K562 (cell line): ENCODE measurements around the gene ERCC3. TPM values are rescaled to one million over a fixed set of nuclear protein-coding genes. Genes with fewer than 3 reads are reported as not detected.

Experiments used
- ATAC-seq: fragments of 200-7000 bp; cut with Tn5 transposase; 3 replicates; pipeline ENCODE4 v1.9.1; 2020; ENCODE audit warnings: moderate library complexity
- BruUV-seq: library from RNA; stranded (reverse); fragments of 400-500 nt; replicated peaks from 2 replicates; lab custom pipeline; 2021; lab: Mats Ljungman, UMichigan
- CTCF ChIA-PET: fragments of 300-600 bp; formaldehyde crosslinking; extraction: SDS; loops from one replicate; lab custom pipeline; 2021; ENCODE audit warnings: low intra/inter-chr PET ratio; lab: Yijun Ruan, JAX
- POLR2A ChIA-PET: fragments of 300-600, 350-650 bp; sonication (Branson Sonifier 250); formaldehyde crosslinking; extraction: SDS; loops from one replicate; lab custom pipeline; 2021; ENCODE audit warnings: antibody characterized with exemption, inconsistent platforms; lab: Yijun Ruan, JAX
- DNase-seq, 4 experiments: peaks; one replicate each; pipeline versions ENCODE4 v3.0.0 to v3.0.0-alpha.2; 2011 to 2018; ENCODE audit warnings: low spot score in 3 of 4, mixed read lengths in 3 of 4; ENCODE audit errors: extremely low read depth in 1 of 4
- FAIRE-seq: peaks from 2 replicates; lab custom pipeline; 2011; peaks lifted over from hg19 to GRCh38; lab: Jason Lieb, UNC
- H2AFZ ChIP-seq: 2 replicates; pipeline ENCODE4 v1.6.0; 2011; ENCODE audit warnings: low read depth, low read length, control low read depth, inconsistent platforms
- H3K27ac ChIP-seq: fragments of 200-600 bp; 3 replicates; pipeline ENCODE4 v1.8.0; 2011; ENCODE audit warnings: low read depth, mild to moderate bottlenecking, control low read depth, inconsistent platforms, low read length, moderate library complexity, mixed read lengths; ENCODE audit errors: extremely low read depth
- H3K27me3 ChIP-seq, 2 experiments: fragments of 300-600 bp in 1 of 2; 2 replicates in 1 of 2; 3 replicates in 1 of 2; pipeline versions ENCODE4 v1.6.0 to v1.8.0; 2011; ENCODE audit warnings: inconsistent platforms in 2 of 2, low read length in 2 of 2, mild to moderate bottlenecking in 1 of 2, mixed read lengths in 1 of 2, moderate library complexity in 1 of 2; ENCODE audit not compliant: control insufficient read depth in 2 of 2, insufficient read depth in 2 of 2
- H3K36me3 ChIP-seq: fragments of 300-600 bp; 3 replicates; pipeline ENCODE4 v1.8.0; 2011; ENCODE audit warnings: mild to moderate bottlenecking, low read length, inconsistent platforms; ENCODE audit not compliant: control insufficient read depth, insufficient read depth
- H3K4me1 ChIP-seq, 2 experiments: fragments of 200-600 bp in 1 of 2; replicated peaks in 1 of 2; 2 replicates in 1 of 2; 3 replicates in 1 of 2; pipeline versions ENCODE4 v1.5.1 to v1.8.0; 2011; ENCODE audit warnings: inconsistent platforms in 2 of 2, low read length in 2 of 2, mild to moderate bottlenecking in 1 of 2, mixed read lengths in 1 of 2, moderate library complexity in 1 of 2; ENCODE audit not compliant: control insufficient read depth in 2 of 2, insufficient read depth in 2 of 2
- H3K4me2 ChIP-seq: 2 replicates; pipeline ENCODE4 v1.6.1; 2011; ENCODE audit warnings: low read length, control low read depth, inconsistent platforms, mixed read lengths; ENCODE audit not compliant: insufficient read depth
- H3K4me3 ChIP-seq: fragments of 200-600 bp; sonication (generic), shearing (Covaris generic); 2 replicates; pipeline ENCODE4 v1.5.1; 2016; ENCODE audit warnings: control low read depth, inconsistent platforms
- H3K79me2 ChIP-seq: fragments of 200-600 bp; 3 replicates; pipeline ENCODE4 v1.8.0; 2011; ENCODE audit warnings: low read length, inconsistent platforms; ENCODE audit not compliant: control insufficient read depth, insufficient read depth
- H3K9ac ChIP-seq, 2 experiments: 2 replicates each; pipeline versions ENCODE4 v1.6.0 to v1.6.1; 2011; ENCODE audit warnings: low read depth in 2 of 2, low read length in 2 of 2, control low read depth in 1 of 2, inconsistent platforms in 1 of 2, mild to moderate bottlenecking in 1 of 2, mixed read lengths in 1 of 2; ENCODE audit not compliant: insufficient read depth in 1 of 2
- H3K9me1 ChIP-seq: one replicate; pipeline ENCODE4 v1.6.0; 2011; ENCODE audit warnings: inconsistent platforms, mild to moderate bottlenecking, low read length, moderate library complexity; ENCODE audit not compliant: control insufficient read depth, insufficient read depth
- H3K9me3 ChIP-seq: replicated peaks from 2 replicates; pipeline ENCODE4 v1.5.1; 2011; ENCODE audit warnings: low read depth, low read length, inconsistent platforms; ENCODE audit not compliant: control insufficient read depth, insufficient read depth
- H4K20me1 ChIP-seq: replicated peaks from 2 replicates; pipeline ENCODE4 v1.6.1; 2011; ENCODE audit warnings: low read length, inconsistent platforms, mixed read lengths; ENCODE audit not compliant: control insufficient read depth, insufficient read depth
- ARID3A ChIP-seq: IDR thresholded peaks from 2 replicates; pipeline ENCODE4 v1.6.1; 2012; ENCODE audit warnings: low read depth, low read length, improper control_type of control experiment, borderline replicate concordance
- COPS2 ChIP-seq: fragments of 450-650 bp; conservative IDR thresholded peaks from 2 replicates; pipeline ENCODE4 v1.6.1; 2016; ENCODE audit warnings: mild to moderate bottlenecking, moderate library complexity
- CREB1 ChIP-seq, 2 experiments: sonication (generic) in 1 of 2; formaldehyde crosslinking in 1 of 2; IDR thresholded peaks; 2 replicates each; pipeline versions ENCODE4 v1.6.1 to v1.8.0; 2012 to 2022; ENCODE audit warnings: inconsistent platforms in 1 of 2, mild to moderate bottlenecking in 1 of 2, missing genetic modification reagents in 1 of 2, moderate library complexity in 1 of 2
- GABPB1 ChIP-seq: sonication (generic); formaldehyde crosslinking; IDR thresholded peaks from 2 replicates; pipeline ENCODE4 v1.8.0; 2022; ENCODE audit warnings: mild to moderate bottlenecking, missing genetic modification reagents
- PHF8 ChIP-seq: fragments of 200-600 bp; sonication (generic); IDR thresholded peaks from 2 replicates; pipeline ENCODE4 v1.6.1; 2012; ENCODE audit warnings: mixed run types, mild to moderate bottlenecking, inconsistent platforms, low read length, moderate library complexity, borderline replicate concordance
- PTTG1 ChIP-seq: fragments of 450-650 bp; IDR thresholded peaks from 2 replicates; pipeline ENCODE4 v1.6.1; 2016; ENCODE audit warnings: low read depth, mild to moderate bottlenecking, missing genetic modification characterization, missing compliant biosample characterization
- STAT5A ChIP-seq: IDR thresholded peaks from 2 replicates; pipeline ENCODE4 v1.6.1; 2012; ENCODE audit warnings: low read length, inconsistent platforms, borderline replicate concordance
- ZNF444 ChIP-seq: fragments of 250-450 bp; sonication (Bioruptor Pico); IDR thresholded peaks from 2 replicates; pipeline ENCODE4 v1.4.0; 2020; ENCODE audit warnings: mild to moderate bottlenecking, moderate library complexity
- ZNF75A ChIP-seq: fragments of 450-650 bp; formaldehyde crosslinking; IDR thresholded peaks from 2 replicates; pipeline ENCODE4 v1.4.0; 2020; ENCODE audit warnings: mild to moderate bottlenecking
- WGBS: fragments of 100-300 bp; shearing (Covaris generic); methylation state at CpG from one replicate; pipeline ENCODE4 v1.1.6; 2016; ENCODE audit warnings: low coverage, mixed read lengths; ENCODE audit not compliant: insufficient coverage; ENCODE audit errors: missing lambda C conversion rate; 5-methylcytosine and 5-hydroxymethylcytosine counted together
- in situ Hi-C: fragments of 300-500 bp; cut with MboI; formaldehyde crosslinking; loops from 4 replicates; pipeline ENCODE4 v1.15.0; 2018; ENCODE audit warnings: inconsistent platforms, mixed read lengths
- intact Hi-C: fragments of 100-400 bp; cut with micrococcal nuclease; formaldehyde crosslinking; loops from 2 replicates; pipeline ENCODE4 v1.14.2; 2022
- polyA plus RNA-seq, 8 experiments: library from polyadenylated mRNA; depleted of rRNA in 4 of 8; stranded (reverse) in 5 of 8; unstranded in 3 of 8; fragments of >200 nt; fragmentation: Nextera tagmentation in 2 of 8; fragmentation: Illumina TruSeq in 1 of 8; extraction: Ambion mirVana in 2 of 8; extraction: Trizol in 1 of 8; gene quantifications; 2 replicates each; pipeline versions ENCODE4 v1.2.1 to v1.2.3, GENCODE V29; 2011 to 2014; ENCODE audit warnings: inconsistent platforms in 1 of 8, missing spikeins in 1 of 8
- total RNA-seq, 7 experiments: library from RNA; depleted of rRNA in 6 of 7; stranded (reverse); fragments of >200 nt in 6 of 7; fragmentation: Illumina TruSeq in 2 of 7; extraction: Trizol in 2 of 7; gene quantifications; 2 replicates each; pipeline versions ENCODE4 v1.2.1 to v1.2.3, GENCODE V29; 2011 to 2021; ENCODE audit warnings: low replicate concordance in 1 of 7

The ERCC3 gene
- total and polyA plus RNA-seq, 9 of the 15 experiments (the other 6 are each of a cell fraction or from before 2014, with no cell fraction given): 17.9 to 61.5 (median 43.1) TPM

DNA sequence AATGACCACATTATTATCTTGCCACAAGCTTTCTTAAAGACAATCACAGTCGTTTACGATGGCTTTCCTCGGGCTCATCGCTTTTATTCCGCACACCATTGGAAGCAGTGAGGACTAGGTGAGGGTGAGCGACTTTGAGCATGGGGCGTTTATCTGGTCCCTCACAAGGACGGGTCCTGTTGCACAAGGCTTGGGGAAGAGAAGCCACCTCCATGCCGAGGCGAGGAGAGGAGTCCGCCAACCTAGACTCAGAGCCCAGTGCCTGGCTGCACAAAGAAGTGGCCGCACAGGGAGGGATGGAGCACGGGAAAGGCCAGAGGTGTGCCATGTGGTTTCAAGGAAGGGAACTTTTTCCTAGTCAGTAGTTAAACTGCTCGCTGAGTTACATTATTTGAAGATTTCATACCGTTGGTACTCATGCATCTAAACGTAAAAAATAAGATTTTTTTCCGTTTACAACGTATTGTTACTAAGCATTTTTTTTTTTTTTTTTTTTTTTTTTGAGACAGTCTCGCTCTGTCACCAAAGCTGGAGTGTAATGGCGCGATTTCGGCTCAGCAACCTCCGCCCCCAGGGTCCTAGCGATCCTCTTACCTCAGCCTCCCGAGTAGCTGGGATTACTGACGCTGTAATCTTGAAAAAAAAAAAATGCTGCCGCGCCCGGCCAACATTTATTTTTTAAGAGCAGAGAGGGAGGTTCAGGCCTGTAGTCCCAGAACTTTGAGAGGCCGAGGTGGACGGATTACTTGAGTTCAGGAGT, 73.0 kb downstream of the ERCC3 start:
- Histone ChIP-seq H4K20me1 (no peaks in the 10 kb centered on the region), H3K9me1 (no peaks in the 10 kb centered on the region), H3K36me3 (no peaks in the 10 kb centered on the region), H2AFZ (no peak overlapping the region), H3K79me2 (no peaks in the 10 kb centered on the region), H3K27me3 (peaks cover 26 to 52% of the 10 kb centered on the region in 2 experiments), H3K4me1 (peaks cover 0 to 9% of the 10 kb centered on the region in 2 experiments; a peak in 2 of 5 replicates), H3K9ac (no peak overlapping the region), H3K4me3 (no peak overlapping the region), H3K27ac (no peak overlapping the region), H3K9me3 (no peaks in the 10 kb centered on the region), H3K4me2 (no peak overlapping the region)
- in situ Hi-C loops (no loop called here), intact Hi-C loops (no loop called here)
- DNase-seq: no peak
- CTCF ChIA-PET: no interaction called here
- no peak for FAIRE-seq
- TF ChIP-seq ZNF444 (CRISPR knock-in tag): no peak
- TF ChIP-seq COPS2: no peak
- TF ChIP-seq PTTG1 (tag): no peak
- TF ChIP-seq GABPB1 (CRISPR knock-in tag): no peak
- TF ChIP-seq ARID3A: no peak
- TF ChIP-seq CREB1 (IDR thresholded peaks at IDR 0.05): no peak
- no peak for TF ChIP-seq CREB1 (CRISPR knock-in tag; IDR thresholded peaks at IDR 0.05)
- no peak for TF ChIP-seq STAT5A
- no peak for TF ChIP-seq PHF8
- no peak for TF ChIP-seq ZNF75A (CRISPR knock-in tag)
- no TSS peak for BruUV-seq
- 9% methylated on average over 31 of the region's 31 CpGs for WGBS
- ATAC-seq: peak; percentile 42; the same call in 2 of the 3 replicates
- POLR2A ChIA-PET: interaction anchor here (0.7 kb wide), 1 partner anchor 188 kb away, joined by 3 read pairs; no protein-coding TSS in a partner anchor
